ENCODE measurements around the gene FAXC.

Gene FAXC

GRCh38 chr6:99232056-99232455 lies 117.4 kb downstream of the FAXC start:
- no peak for DNase-seq (ENCODE audit: low read depth, low spot score)
- CTCF ChIA-PET, result interaction anchor here (1.9 kb wide), 1 partner anchor 10 kb away, joined by 5 read pairs; no protein-coding TSS in a partner anchor
- POLR2A ChIA-PET, result no interaction called here
- H3K4me3 ChIP-seq (ENCODE audit: low read depth, low read length), result no peak overlapping the region
- TF ChIP-seq, protein P1, sequence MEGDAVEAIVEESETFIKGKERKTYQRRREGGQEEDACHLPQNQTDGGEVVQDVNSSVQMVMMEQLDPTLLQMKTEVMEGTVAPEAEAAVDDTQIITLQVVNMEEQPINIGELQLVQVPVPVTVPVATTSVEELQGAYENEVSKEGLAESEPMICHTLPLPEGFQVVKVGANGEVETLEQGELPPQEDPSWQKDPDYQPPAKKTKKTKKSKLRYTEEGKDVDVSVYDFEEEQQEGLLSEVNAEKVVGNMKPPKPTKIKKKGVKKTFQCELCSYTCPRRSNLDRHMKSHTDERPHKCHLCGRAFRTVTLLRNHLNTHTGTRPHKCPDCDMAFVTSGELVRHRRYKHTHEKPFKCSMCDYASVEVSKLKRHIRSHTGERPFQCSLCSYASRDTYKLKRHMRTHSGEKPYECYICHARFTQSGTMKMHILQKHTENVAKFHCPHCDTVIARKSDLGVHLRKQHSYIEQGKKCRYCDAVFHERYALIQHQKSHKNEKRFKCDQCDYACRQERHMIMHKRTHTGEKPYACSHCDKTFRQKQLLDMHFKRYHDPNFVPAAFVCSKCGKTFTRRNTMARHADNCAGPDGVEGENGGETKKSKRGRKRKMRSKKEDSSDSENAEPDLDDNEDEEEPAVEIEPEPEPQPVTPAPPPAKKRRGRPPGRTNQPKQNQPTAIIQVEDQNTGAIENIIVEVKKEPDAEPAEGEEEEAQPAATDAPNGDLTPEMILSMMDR (IDR thresholded peaks at IDR 0.05; ENCODE audit: insufficient read depth, low read length, missing control alignments), result no peak

DNA sequence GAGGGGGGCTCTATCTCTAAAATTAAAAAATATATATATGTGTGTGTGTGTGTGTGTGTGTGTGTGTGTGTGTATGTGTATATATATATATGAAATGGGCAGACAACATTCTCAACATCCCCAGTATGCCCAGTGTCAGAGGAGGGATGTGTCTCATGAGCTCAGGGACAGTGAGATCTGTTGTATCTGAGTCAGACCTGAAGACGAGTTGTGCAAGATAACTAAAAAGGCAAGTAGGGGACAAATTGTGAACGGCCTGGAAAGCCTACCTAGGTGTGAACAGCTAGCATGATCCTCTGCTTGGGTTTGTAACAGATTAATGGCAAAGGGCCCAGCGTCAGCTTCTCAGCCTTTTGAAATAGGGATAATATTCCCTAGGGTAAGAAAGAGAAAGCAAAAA lies 124.3 kb downstream of the FAXC start:
- DNase-seq (ENCODE audit: low read depth, low spot score), result no peak
- ChIA-PET CTCF (no interaction called here), POLR2A (no interaction called here)
- TF ChIP-seq, protein P1 (IDR thresholded peaks at IDR 0.05; ENCODE audit: insufficient read depth, low read length, missing control alignments), result no peak
- H3K4me3 ChIP-seq (ENCODE audit: low read depth, low read length), result no peak overlapping the region

All from AG04449 (cell line).